Right renal cortex interstitium (tissue), 3 donors: ENCODE measurements around the gene SF3B5. TPM values are rescaled to one million over a fixed set of nuclear protein-coding genes. Genes with fewer than 3 reads are reported as not detected.
"Not testable (repeated sequence)": the region's sequence is repeated elsewhere in the genome, so short reads cannot be mapped to it uniquely, and the experiment has no call there.

Experiments used
- DNase-seq, 3 donors: peaks; one replicate each; pipeline ENCODE4 v3.0.0-alpha.2; 2013; ENCODE audit warnings: low read depth in 3 of 3, low spot score in 2 of 3
- polyA plus RNA-seq, 3 donors: library from polyadenylated mRNA; unstranded; fragments of 120-200 nt; gene quantifications; one replicate each; pipeline ENCODE4 v1.2.1, GENCODE V29; 2013; ENCODE audit not compliant: insufficient read length in 3 of 3

The SF3B5 gene
- polyA plus RNA-seq, 3 donors, result 129 to 138 (median 132) TPM

DNA sequence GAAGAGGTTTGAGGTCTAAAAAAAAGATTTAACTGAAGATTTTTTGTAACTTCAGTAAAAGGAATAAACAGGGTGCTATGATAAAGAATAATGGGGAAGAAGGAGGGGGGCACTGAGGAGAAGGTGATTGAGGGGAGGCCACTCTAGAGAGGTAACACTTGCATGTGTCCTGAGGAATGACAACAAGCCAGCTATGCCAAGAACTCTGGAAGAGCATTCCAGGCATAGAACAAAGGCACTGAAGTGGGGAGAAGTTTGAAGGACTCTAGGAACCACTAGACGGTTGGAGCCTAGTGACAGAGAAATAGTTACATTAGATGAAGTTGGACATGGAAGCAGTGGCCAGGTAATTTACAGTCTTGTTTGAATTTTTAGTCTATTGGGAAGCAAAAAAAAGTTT lies 10.8 kb upstream of the SF3B5 start:
- DNase-seq, result no peak

- peak in 2 of 3 donors; percentile 56 to 63 for DNase-seq
These were observed 9.6 kb upstream of the SF3B5 start for GRCh38 chr6:144104898-144105487.

- no peak for DNase-seq
These were observed 9.1 kb upstream of the SF3B5 start for GRCh38 chr6:144104488-144104887.

DNA sequence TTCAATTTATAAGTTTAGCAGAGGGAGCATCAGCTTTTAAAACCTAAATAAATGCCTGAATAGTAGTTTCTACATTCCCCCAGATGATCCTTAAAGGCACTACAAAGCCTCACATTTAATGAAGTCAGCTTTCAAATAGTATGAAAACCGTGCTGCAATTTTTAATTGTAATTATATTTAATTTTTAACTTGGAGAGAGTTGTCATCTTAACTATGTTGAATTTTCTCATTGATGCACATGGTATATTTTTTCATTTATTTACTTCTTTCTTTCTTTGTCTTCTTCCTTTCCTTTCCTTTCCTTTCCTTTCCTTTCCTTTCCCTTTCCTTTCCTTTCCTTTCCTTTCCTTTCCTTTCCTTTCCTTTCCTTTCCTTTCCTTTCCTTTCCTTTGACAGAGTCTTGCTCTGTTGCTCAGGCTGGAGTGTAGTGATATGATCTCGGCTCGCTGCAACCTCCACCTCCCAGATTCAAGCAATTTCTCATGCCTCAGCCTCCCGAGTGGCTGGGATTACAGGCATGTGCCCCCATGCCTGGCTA lies 7.7 kb upstream of the SF3B5 start:
- DNase-seq, result no peak

DNA sequence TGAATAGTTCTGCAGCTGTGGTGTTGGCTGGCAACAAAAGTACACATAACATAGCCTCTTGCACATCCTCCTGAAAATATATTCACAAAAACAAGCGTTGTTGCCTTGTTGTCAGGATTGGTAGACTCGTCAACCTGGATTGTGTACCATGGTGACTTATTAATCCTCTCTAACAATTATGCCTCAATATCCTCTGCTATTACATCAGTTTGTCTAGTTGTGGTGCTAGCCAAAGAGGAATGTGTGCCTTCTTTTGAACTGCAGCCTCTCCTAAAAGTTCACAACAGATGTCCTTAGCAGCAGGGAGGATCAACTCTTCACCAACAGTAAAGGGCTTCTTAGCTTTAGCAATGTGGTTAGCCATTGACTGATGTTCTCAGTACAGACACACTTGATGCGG lies 3.6 kb upstream of the SF3B5 start:
- DNase-seq, result no peak

DNA sequence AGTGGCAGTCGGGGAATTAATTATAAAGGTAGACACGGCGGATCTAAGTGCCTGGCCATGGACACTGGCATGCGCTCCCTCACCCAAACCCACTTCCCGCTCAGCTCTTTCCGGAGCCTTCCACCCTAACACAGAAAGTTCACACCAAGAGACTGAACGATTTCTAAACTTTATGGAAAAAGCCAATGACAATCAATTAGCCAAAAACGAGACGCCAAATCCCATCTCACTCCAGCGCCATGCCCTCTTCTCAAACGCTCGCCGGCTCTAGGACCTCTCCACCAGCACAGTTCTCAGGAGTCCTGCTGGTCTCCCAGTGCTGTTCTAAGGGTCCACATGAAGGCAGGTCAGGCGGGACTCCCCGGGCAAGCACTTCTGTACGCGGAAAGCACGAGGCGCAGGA lies 641 bp downstream of the SF3B5 start:
- DNase-seq, result no peak

DNA sequence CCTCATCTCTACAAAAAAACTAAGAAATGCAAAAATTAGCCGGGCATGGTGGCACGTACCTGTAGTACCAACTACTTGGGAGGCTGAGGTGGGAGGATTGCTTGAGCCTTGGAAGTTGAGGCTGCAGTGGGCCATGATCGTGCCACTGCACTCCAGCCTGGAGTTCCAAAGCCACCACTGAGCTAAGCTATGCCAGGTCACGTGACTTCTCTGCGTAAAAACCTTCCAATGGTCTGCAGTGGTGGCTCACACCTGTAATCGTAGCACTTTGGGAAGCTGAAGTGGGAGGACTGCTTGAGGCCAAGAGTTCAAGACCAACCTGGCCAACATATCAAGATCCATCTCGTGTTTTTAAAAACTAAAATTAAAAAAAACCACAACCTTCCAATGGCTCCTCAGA lies 1.7 kb downstream of the SF3B5 start:
- no peak for DNase-seq

DNA sequence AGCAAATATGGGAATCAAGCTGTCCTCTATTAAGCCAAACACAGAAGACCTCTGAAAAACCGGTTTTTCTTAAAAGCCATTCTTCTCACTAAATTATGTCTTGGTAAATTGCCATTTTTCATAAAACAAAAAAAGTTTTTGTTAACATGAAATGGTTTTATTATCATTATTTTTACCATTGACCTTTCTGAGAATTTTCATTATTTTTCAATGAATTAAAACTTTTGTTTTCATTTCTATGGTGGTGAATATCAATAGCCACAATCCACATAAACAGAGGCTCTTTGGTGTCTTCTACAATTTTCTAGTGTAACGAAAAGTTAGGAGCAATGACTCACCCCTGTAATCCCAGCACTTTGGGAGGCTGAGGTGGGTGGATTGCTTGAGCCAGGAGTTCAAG lies 2.1 kb downstream of the SF3B5 start:
- DNase-seq, result no peak

DNA sequence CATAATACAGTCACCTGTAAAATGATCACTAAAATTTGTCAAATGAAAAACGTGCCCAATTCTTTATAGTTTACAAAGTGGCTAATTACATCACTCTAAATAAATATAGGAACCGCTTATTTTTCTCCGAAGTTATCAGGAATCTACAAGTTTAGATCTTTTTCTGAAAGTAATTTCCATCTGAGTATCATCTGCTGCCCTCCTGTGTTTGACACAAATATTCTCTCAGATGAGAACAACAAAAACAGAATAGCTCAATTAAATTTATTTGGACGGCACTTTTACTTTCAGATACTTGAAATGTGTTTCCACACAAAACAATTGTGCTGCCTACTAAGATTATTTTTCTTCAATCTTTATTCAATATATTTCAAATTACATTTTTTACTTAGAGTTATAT lies 5.0 kb downstream of the SF3B5 start:
- DNase-seq, result no peak

DNA sequence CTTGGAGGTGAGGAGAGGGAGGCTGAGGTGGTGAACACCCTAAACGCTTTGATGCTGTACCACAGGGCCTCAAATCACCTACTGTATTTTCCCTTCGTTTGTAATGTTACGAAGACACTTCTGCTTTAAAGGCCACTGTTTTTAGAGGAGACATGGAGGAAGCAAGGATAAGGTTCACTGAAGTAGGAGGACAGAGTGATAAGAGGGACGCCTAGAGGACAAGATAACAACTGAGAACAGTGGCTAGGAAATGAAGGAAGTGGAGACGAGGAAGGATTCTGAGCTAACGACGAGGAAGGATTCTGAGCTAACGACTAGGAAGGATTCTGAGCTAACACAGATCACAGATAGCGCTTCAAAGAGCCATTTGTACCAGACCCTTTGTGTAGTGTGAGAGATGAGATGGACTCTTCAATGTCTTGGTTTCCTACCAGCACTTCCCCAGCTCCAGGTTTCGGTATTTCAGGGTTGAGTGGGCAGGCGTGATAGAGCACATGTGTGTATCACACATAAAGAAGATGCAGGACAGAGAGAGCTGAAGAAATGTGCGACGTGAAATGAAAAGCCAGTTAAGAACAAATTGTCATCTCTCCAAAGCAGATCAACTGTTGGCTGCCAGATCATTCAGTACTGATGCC lies 7.5 kb downstream of the SF3B5 start:
- no peak for DNase-seq

GRCh38 chr6:144086959-144087358 lies 8.4 kb downstream of the SF3B5 start:
- DNase-seq, result no peak

GRCh38 chr6:144083172-144083571 lies 12.2 kb downstream of the SF3B5 start:
- DNase-seq, result no peak

GRCh38 chr6:144082412-144082811 lies 13.0 kb downstream of the SF3B5 start:
- DNase-seq, result not testable (repeated sequence)

- DNase-seq, result no peak
These were observed 17.5 kb downstream of the SF3B5 start for GRCh38 chr6:144077871-144078270.

DNA sequence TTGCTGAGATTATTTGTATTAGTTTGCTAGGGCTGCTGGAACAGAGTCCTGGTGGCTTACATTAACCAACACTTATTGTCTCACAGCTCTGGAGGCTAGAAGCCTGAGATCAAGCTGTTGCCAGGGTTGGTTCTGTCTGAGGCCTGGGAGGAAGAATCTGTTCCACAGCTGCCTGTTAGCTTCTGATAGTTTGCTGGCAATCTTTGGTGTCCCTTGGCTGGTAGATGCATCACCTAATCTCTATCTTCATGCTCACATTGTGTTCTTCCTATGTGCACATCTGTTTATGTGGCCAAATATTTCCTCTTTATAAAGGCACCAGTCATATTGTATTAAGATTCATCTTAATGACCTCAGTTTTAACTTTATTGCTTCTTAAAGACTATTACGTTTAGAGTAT lies 19.5 kb downstream of the SF3B5 start:
- DNase-seq, result no peak

DNA sequence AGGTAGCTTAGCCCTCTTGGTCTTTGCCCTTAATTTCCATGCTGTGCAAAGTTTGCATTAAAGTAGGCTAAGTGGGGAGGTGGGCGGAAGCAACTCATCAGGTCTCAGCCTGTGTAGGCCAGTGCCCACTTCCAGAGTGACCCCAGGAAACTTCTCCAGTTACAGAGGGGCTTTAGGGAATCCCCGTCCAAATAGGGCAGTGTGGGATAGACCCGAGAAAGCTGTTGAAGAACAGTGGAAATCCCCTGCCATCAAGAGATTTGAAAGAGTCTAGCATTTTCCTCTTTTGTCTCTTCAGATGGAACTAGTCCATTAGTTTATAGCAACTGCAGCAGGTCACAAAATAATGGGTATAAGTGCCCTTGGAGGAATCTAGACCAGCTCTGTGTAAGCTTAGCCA lies 20.2 kb downstream of the SF3B5 start:
- no peak for DNase-seq

- DNase-seq, result no peak
These were observed 22.3 kb downstream of the SF3B5 start for GRCh38 chr6:144073024-144073423.

GRCh38 chr6:144069506-144069905 lies 25.9 kb downstream of the SF3B5 start:
- no peak for DNase-seq

GRCh38 chr6:144068794-144069193 lies 26.6 kb downstream of the SF3B5 start:
- no peak for DNase-seq

DNA sequence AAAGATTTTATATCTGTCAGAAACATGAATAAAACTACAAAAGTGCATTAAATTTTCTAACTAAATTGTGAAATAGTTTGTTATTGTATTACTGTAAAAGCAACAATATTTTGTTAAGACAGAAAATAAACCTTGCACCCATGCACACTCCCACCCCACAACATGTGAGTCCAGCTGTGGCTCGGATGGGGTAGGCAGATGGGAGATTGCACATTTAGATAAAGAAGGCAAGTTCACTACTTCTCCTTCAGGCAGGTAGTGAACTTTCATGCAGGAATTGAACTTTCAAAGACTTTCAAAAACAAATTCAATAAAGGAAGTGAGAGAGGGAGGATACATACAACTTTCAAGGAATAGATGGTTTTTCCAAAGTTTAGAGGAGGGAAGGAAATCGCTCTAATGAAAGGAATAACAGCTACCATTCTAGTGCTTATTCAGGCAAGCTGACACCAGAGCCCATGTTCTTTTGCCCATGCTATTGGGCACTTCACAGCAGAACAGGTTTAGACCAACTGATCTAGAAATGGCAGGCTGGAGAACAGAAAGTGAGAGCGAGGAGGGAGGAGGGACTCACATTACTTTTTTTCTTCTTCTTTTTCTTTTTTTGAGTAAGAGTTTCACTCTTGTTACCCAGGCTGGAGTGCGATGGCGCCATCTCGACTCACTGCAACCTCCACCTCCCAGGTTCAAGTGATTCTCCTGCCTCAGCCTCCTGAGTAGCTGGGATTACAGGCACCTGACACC lies 28.5 kb downstream of the SF3B5 start:
- DNase-seq, result no peak

GRCh38 chr6:144066255-144066654 lies 29.1 kb downstream of the SF3B5 start:
- no peak for DNase-seq

DNA sequence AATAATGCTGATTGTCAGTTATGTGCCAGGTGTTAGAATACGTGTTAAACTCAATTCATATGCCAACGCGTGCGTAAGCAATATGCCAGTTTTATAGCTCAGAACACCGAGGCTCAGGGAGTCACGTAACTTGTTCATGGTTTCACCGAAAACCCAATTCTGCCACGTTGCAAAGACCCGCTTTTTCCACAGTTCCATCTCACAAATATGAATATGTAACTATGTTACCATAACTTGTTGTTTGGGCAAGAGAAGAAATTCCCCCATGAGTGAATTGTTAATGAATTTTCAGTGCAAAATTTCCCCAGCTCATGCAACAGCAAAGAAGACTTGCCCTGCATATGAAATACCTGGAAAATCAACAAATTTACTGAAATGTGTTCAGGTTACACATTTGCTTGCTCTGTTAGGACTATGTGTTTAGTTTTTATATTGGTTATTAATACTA lies 30.1 kb downstream of the SF3B5 start:
- no peak for DNase-seq
